Liver (tissue), 9 donors: ENCODE results near the gene RNF157. TPM values are rescaled to one million over a fixed set of nuclear protein-coding genes. Genes with fewer than 3 reads are reported as not detected.

ENCODE experiments used
- DNase-seq: peaks from one replicate; pipeline ENCODE4 v3.0.0-alpha.2; 2017; ENCODE audit warnings: low spot score
- H3K27ac ChIP-seq, 2 donors: one replicate each; pipeline ENCODE4 v1.7.0; 2013; ENCODE audit warnings: inconsistent platforms in 2 of 2, low read length in 2 of 2, control low read depth in 1 of 2, low read depth in 1 of 2, mild to moderate bottlenecking in 1 of 2
- H3K27me3 ChIP-seq, 4 donors: one replicate each; pipeline versions ENCODE4 v1.6.1 to v1.7.0; 2013; ENCODE audit warnings: low read length in 3 of 4, inconsistent platforms in 1 of 4, mild to moderate bottlenecking in 1 of 4, moderate library complexity in 1 of 4; ENCODE audit not compliant: control insufficient read depth in 4 of 4, insufficient read depth in 4 of 4
- H3K36me3 ChIP-seq, 4 donors: one replicate each; pipeline versions ENCODE4 v1.6.1 to v1.7.0; 2013; ENCODE audit warnings: low read length in 3 of 4, mild to moderate bottlenecking in 3 of 4, low read depth in 1 of 4, moderate library complexity in 1 of 4; ENCODE audit not compliant: control insufficient read depth in 4 of 4, insufficient read depth in 3 of 4
- H3K4me1 ChIP-seq, 4 donors: one replicate each; pipeline versions ENCODE4 v1.6.1 to v1.7.0; 2013; ENCODE audit warnings: low read length in 3 of 4, mild to moderate bottlenecking in 3 of 4, moderate library complexity in 1 of 4; ENCODE audit not compliant: control insufficient read depth in 4 of 4, insufficient read depth in 4 of 4
- H3K4me3 ChIP-seq, 3 donors: one replicate each; pipeline versions ENCODE4 v1.6.1 to v1.7.0; 2013; ENCODE audit warnings: low read length in 3 of 3, control low read depth in 1 of 3, low read depth in 1 of 3, mild to moderate bottlenecking in 1 of 3
- H3K9ac ChIP-seq, 2 donors: one replicate each; pipeline ENCODE4 v1.7.0; 2013; ENCODE audit warnings: low read length in 2 of 2, mild to moderate bottlenecking in 2 of 2, moderate library complexity in 2 of 2, control low read depth in 1 of 2, low read depth in 1 of 2
- H3K9me3 ChIP-seq, 4 donors: one replicate each; pipeline versions ENCODE4 v1.6.1 to v1.7.0; 2013; ENCODE audit warnings: low read length in 3 of 4; ENCODE audit not compliant: control insufficient read depth in 4 of 4
- EGR1 ChIP-seq, 2 donors: IDR thresholded peaks; 2 replicates each; pipeline ENCODE4 v1.6.1; 2016 to 2018; ENCODE audit warnings: antibody characterized with exemption in 2 of 2, low read depth in 2 of 2
- FOXA1 ChIP-seq: IDR thresholded peaks from 2 replicates; pipeline ENCODE4 v1.6.1; 2016; ENCODE audit warnings: antibody characterized with exemption
- FOXA2 ChIP-seq: IDR thresholded peaks from 2 replicates; pipeline ENCODE4 v1.6.1; 2016; ENCODE audit warnings: antibody characterized with exemption
- GABPA ChIP-seq, 2 donors: IDR thresholded peaks in 1 of 2; conservative IDR thresholded peaks in 1 of 2; 2 replicates each; pipeline ENCODE4 v1.6.1; 2016; ENCODE audit warnings: antibody characterized with exemption in 2 of 2, mild to moderate bottlenecking in 1 of 2, moderate library complexity in 1 of 2
- HNF4A ChIP-seq, 2 donors: conservative IDR thresholded peaks; 2 replicates each; pipeline ENCODE4 v1.6.1; 2016; ENCODE audit warnings: antibody characterized with exemption in 2 of 2, mild to moderate bottlenecking in 2 of 2
- HNF4G ChIP-seq: IDR thresholded peaks from 2 replicates; pipeline ENCODE4 v1.6.1; 2016; ENCODE audit warnings: antibody characterized with exemption
- NR2F2 ChIP-seq: IDR thresholded peaks from 2 replicates; pipeline ENCODE4 v1.6.1; 2016; ENCODE audit warnings: antibody characterized with exemption
- RAD21 ChIP-seq, 2 donors: IDR thresholded peaks; 2 replicates each; pipeline ENCODE4 v1.6.1; 2016; ENCODE audit warnings: antibody characterized with exemption in 2 of 2, mild to moderate bottlenecking in 2 of 2
- RXRA ChIP-seq, 2 donors: IDR thresholded peaks; 2 replicates each; pipeline ENCODE4 v1.6.1; 2017 to 2018; ENCODE audit warnings: antibody characterized with exemption in 2 of 2, mild to moderate bottlenecking in 1 of 2
- SP1 ChIP-seq: IDR thresholded peaks from 2 replicates; pipeline ENCODE4 v1.6.1; 2018; ENCODE audit warnings: antibody characterized with exemption, mild to moderate bottlenecking
- TAF1 ChIP-seq: conservative IDR thresholded peaks from 2 replicates; pipeline ENCODE4 v1.6.1; 2016; ENCODE audit warnings: antibody characterized with exemption, mild to moderate bottlenecking
- YY1 ChIP-seq: IDR thresholded peaks from 2 replicates; pipeline ENCODE4 v1.6.1; 2016; ENCODE audit warnings: antibody characterized with exemption, mild to moderate bottlenecking
- whole genome bisulfite sequencing: extraction: QIAGEN DNeasy Blood & Tissue Kit; methylation state at CpG from one replicate; pipeline ENCODE4 v1.1.7; 2013; 5-methylcytosine and 5-hydroxymethylcytosine counted together
- polyA plus RNA-seq, 2 donors: library from polyadenylated mRNA; stranded (reverse) in 1 of 2; unstranded in 1 of 2; fragments of 200-250 nt in 1 of 2; fragments of >200 nt in 1 of 2; fragmentation: Nextera tagmentation in 1 of 2; extraction: Ambion mirVana in 1 of 2; gene quantifications; one replicate each; pipeline versions ENCODE4 v1.2.1 to v1.2.3, GENCODE V29; 2013 to 2015
- total RNA-seq, 2 donors: library from RNA; depleted of rRNA; stranded (reverse); fragments of >200 nt; gene quantifications; one replicate each; pipeline ENCODE4 v1.2.3, GENCODE V29; 2014
- TF ChIP-seq, protein P1 (sequence below): IDR thresholded peaks from 2 replicates; pipeline ENCODE4 v1.6.1; 2016; ENCODE audit warnings: antibody characterized with exemption, mild to moderate bottlenecking
- TF ChIP-seq, protein P2 (sequence below): IDR thresholded peaks from 2 replicates; pipeline ENCODE4 v1.6.1; 2016; ENCODE audit warnings: antibody characterized with exemption
- TF ChIP-seq, protein P3 (sequence below): IDR thresholded peaks from 2 replicates; pipeline ENCODE4 v1.6.1; 2016; ENCODE audit warnings: antibody characterized with exemption
- TF ChIP-seq, protein P4 (sequence below): IDR thresholded peaks from 2 replicates; pipeline ENCODE4 v1.6.1; 2016; ENCODE audit warnings: antibody characterized with exemption
- TF ChIP-seq, protein P5 (sequence below): fragments of 150-350 bp; IDR thresholded peaks from 2 replicates; pipeline ENCODE4 v1.5.1; 2017; ENCODE audit warnings: improper control_type of control experiment, low read depth, low read length; ENCODE audit not compliant: missing input control
- donor health status: healthy.
- donor health status: healthy.
- donor health status: healthy.
- donor health status: healthy.
- donor health status: healthy.

Gene RNF157
- total and polyA plus RNA-seq, 4 donors: 0.42 to 2.9 (median 0.66) TPM

DNA sequence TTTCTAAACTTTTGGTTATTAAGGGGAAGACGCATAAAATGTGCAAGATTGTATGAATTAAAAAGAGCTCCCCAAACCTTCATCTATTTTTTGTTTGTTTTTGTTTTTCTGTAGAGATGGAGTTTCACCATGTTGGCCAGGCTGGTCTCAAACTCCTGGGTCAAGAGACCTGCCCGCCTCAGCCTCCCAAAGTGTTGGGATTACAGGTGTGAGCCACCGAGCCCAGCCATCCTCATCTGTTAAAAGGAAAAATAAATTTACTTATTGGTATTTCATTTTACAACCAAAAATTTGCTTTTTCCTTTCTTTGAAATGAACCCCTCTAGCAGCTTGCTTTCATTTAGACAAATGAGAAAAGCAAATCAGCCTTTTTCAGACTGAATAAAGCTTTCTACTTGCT, 23.2 kb downstream of the RNF157 start:
- Histone ChIP-seq H3K4me3 (no peak overlapping the region), H3K27ac (no peak overlapping the region), H3K4me1 (no peaks in the 10 kb centered on the region), H3K9me3 (no peaks in the 10 kb centered on the region), H3K36me3 (no peaks in the 10 kb centered on the region), H3K9ac (no peak overlapping the region), H3K27me3 (no peaks in the 10 kb centered on the region)
- DNase-seq: no peak
- WGBS: 97% methylated on average over 3 of the region's 3 CpGs
- no peak for TF ChIP-seq HNF4G
- TF ChIP-seq GABPA (IDR thresholded peaks at IDR 0.05 in 1 of 2, conservative IDR thresholded peaks at IDR 0.05 in 1 of 2): no peak
- TF ChIP-seq, protein P1, sequence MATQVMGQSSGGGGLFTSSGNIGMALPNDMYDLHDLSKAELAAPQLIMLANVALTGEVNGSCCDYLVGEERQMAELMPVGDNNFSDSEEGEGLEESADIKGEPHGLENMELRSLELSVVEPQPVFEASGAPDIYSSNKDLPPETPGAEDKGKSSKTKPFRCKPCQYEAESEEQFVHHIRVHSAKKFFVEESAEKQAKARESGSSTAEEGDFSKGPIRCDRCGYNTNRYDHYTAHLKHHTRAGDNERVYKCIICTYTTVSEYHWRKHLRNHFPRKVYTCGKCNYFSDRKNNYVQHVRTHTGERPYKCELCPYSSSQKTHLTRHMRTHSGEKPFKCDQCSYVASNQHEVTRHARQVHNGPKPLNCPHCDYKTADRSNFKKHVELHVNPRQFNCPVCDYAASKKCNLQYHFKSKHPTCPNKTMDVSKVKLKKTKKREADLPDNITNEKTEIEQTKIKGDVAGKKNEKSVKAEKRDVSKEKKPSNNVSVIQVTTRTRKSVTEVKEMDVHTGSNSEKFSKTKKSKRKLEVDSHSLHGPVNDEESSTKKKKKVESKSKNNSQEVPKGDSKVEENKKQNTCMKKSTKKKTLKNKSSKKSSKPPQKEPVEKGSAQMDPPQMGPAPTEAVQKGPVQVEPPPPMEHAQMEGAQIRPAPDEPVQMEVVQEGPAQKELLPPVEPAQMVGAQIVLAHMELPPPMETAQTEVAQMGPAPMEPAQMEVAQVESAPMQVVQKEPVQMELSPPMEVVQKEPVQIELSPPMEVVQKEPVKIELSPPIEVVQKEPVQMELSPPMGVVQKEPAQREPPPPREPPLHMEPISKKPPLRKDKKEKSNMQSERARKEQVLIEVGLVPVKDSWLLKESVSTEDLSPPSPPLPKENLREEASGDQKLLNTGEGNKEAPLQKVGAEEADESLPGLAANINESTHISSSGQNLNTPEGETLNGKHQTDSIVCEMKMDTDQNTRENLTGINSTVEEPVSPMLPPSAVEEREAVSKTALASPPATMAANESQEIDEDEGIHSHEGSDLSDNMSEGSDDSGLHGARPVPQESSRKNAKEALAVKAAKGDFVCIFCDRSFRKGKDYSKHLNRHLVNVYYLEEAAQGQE: no peak
- TF ChIP-seq, protein P2, sequence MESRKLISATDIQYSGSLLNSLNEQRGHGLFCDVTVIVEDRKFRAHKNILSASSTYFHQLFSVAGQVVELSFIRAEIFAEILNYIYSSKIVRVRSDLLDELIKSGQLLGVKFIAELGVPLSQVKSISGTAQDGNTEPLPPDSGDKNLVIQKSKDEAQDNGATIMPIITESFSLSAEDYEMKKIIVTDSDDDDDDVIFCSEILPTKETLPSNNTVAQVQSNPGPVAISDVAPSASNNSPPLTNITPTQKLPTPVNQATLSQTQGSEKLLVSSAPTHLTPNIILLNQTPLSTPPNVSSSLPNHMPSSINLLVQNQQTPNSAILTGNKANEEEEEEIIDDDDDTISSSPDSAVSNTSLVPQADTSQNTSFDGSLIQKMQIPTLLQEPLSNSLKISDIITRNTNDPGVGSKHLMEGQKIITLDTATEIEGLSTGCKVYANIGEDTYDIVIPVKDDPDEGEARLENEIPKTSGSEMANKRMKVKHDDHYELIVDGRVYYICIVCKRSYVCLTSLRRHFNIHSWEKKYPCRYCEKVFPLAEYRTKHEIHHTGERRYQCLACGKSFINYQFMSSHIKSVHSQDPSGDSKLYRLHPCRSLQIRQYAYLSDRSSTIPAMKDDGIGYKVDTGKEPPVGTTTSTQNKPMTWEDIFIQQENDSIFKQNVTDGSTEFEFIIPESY: no peak
- TF ChIP-seq TAF1: no peak
- TF ChIP-seq SP1: no peak
- TF ChIP-seq RXRA (IDR thresholded peaks at IDR 0.05): no peak
- TF ChIP-seq RAD21 (IDR thresholded peaks at IDR 0.05): no peak
- TF ChIP-seq, protein P3, sequence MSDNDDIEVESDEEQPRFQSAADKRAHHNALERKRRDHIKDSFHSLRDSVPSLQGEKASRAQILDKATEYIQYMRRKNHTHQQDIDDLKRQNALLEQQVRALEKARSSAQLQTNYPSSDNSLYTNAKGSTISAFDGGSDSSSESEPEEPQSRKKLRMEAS: no peak
- no peak for TF ChIP-seq FOXA2
- TF ChIP-seq FOXA1: no peak
- TF ChIP-seq, protein P4, sequence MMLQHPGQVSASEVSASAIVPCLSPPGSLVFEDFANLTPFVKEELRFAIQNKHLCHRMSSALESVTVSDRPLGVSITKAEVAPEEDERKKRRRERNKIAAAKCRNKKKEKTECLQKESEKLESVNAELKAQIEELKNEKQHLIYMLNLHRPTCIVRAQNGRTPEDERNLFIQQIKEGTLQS: no peak
- no peak for TF ChIP-seq EGR1 (IDR thresholded peaks at IDR 0.05; ENCODE audit: low read depth in 2 of 2)
- TF ChIP-seq, protein P5, sequence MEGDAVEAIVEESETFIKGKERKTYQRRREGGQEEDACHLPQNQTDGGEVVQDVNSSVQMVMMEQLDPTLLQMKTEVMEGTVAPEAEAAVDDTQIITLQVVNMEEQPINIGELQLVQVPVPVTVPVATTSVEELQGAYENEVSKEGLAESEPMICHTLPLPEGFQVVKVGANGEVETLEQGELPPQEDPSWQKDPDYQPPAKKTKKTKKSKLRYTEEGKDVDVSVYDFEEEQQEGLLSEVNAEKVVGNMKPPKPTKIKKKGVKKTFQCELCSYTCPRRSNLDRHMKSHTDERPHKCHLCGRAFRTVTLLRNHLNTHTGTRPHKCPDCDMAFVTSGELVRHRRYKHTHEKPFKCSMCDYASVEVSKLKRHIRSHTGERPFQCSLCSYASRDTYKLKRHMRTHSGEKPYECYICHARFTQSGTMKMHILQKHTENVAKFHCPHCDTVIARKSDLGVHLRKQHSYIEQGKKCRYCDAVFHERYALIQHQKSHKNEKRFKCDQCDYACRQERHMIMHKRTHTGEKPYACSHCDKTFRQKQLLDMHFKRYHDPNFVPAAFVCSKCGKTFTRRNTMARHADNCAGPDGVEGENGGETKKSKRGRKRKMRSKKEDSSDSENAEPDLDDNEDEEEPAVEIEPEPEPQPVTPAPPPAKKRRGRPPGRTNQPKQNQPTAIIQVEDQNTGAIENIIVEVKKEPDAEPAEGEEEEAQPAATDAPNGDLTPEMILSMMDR: no peak
- TF ChIP-seq HNF4A (conservative IDR thresholded peaks at IDR 0.05): no peak
- TF ChIP-seq NR2F2: no peak

DNA sequence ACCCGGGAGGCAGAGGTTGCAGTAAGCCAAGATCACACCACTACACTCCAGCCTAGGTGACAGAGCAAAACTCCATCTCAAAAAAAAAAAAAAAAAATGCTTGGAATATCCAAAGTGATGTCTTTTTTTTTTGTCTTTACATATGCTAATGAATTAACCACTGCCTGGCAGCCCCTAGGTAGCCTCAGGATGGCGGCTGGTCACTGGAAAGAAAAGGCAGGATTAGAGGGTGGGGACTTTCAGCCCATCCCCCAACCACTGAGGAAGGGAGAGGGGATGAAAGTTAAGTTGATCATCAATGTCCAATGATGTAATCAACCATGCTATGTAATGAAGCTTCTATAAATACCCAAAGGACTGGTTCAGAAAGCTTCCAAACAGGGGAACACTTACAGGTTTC, 26.8 kb downstream of the RNF157 start:
- H3K36me3 ChIP-seq: no peaks in the 10 kb centered on the region
- H3K9me3 ChIP-seq: no peaks in the 10 kb centered on the region
- no peak overlapping the region for H3K4me3 ChIP-seq
- TF ChIP-seq FOXA1 (no peak), GABPA (IDR thresholded peaks at IDR 0.05 in 1 of 2, conservative IDR thresholded peaks at IDR 0.05 in 1 of 2) (no peak), YY1 (no peak)
- TF ChIP-seq, protein P4: no peak
- H3K4me1 ChIP-seq: no peaks in the 10 kb centered on the region
- WGBS: 93% methylated on average over 2 of the region's 2 CpGs
- H3K9ac ChIP-seq: no peak overlapping the region
- no peak for DNase-seq
- no peak overlapping the region for H3K27ac ChIP-seq
- no peaks in the 10 kb centered on the region for H3K27me3 ChIP-seq
